HG02610 (cell line): Measurements from ENCODE around the gene LDAH.
A peak's percentile ranks its signal among the peaks of the same experiment; 100 is the strongest.

Experiments
- ATAC-seq: cut with Tn5 transposase; IDR thresholded peaks from one replicate; pipeline ENCODE4 v1.9.1; 2021; ENCODE audit warnings: mild to moderate bottlenecking, moderate library complexity; ENCODE audit not compliant: unreplicated experiment

The LDAH gene

GRCh38 chr2:20669562-20670314 lies 153.2 kb downstream of the LDAH start:
- ATAC-seq = no peak

- no peak for ATAC-seq
Measured at GRCh38 chr2:20668871-20669475, 153.9 kb downstream of the LDAH start.

GRCh38 chr2:20668451-20668850 lies 154.4 kb downstream of the LDAH start:
- ATAC-seq = no peak

- no peak for ATAC-seq
Measured at GRCh38 chr2:20667531-20668401, 155.1 kb downstream of the LDAH start.

GRCh38 chr2:20667151-20667530 lies 155.8 kb downstream of the LDAH start:
- ATAC-seq = no peak

- no peak for ATAC-seq
Measured at GRCh38 chr2:20666304-20667150, 156.4 kb downstream of the LDAH start, which contains the start of gene GDF7. TSS of gene GDF7 (plus strand) at chr2:20667144. CDS start at chr2:20667240, 96 bp downstream.

- ATAC-seq = no peak
Measured at GRCh38 chr2:20666005-20666303, 156.9 kb downstream of the LDAH start.

- no peak for ATAC-seq
Measured at GRCh38 chr2:20665243-20666004, 157.5 kb downstream of the LDAH start.

- ATAC-seq = no peak
Measured at GRCh38 chr2:20664431-20665242, 158.3 kb downstream of the LDAH start.

- no peak for ATAC-seq
Measured at GRCh38 chr2:20664071-20664390, 158.9 kb downstream of the LDAH start.

- no peak for ATAC-seq
Measured at GRCh38 chr2:20663196-20664070, 159.5 kb downstream of the LDAH start.

GRCh38 chr2:20662308-20662937 lies 160.5 kb downstream of the LDAH start:
- no peak for ATAC-seq

GRCh38 chr2:20661421-20662307 lies 161.2 kb downstream of the LDAH start:
- ATAC-seq = peak; percentile 60

- ATAC-seq = no peak
Measured at GRCh38 chr2:20660506-20661420, 162.1 kb downstream of the LDAH start.

- no peak for ATAC-seq
Measured at GRCh38 chr2:20657522-20658235, 165.2 kb downstream of the LDAH start.
